GM11168 (cell line): ENCODE data around the gene UBE2H.
"Not testable (repeated sequence)": the region's sequence is repeated elsewhere in the genome, so short reads cannot be mapped to it uniquely, and the experiment has no call there.

ENCODE experiments used
- in situ Hi-C: fragments of 300-500 bp; cut with MboI; formaldehyde crosslinking; loops from one replicate; pipeline ENCODE4 v1.12.0; 2022; ENCODE audit warnings: low sequenced_read_pairs; ENCODE audit not compliant: unreplicated experiment

UBE2H gene

DNA sequence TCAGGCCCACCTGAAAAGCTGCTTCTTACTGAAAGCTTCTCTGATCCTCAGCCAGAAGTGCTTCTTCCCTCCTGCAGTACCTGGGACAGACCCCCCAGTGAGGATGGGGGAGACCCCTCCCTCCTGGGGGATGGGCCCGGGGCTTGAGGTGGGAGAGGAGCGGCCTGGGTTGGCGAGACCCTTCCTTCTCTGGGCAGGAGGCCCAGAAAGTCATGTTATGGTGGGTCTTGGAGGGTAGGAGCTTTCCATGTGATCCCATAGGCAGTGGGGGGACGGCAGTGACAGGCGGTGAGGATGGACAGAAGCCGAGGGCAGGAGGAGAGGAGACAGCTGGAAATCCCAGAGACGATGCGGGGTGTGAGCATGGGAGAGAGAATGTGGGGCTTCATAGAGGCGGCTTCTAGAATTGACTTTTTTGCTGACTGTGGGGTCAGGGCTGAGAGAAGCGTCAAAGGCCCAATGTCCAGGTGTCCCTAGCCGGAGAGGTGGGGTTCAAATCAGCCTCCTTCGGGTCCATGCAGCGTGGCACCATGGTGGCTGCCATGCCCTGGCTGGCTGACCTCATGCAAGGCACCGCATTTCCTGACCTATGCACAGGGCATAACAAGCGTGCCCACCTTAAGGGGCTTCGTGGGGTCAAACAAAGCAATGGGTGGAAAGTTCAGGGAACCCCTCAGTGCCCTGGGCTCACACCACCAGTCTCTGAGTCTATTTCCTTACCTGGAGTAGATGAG is 154.0 kb downstream of the UBE2H start:
- in situ Hi-C loops, result no loop called here

DNA sequence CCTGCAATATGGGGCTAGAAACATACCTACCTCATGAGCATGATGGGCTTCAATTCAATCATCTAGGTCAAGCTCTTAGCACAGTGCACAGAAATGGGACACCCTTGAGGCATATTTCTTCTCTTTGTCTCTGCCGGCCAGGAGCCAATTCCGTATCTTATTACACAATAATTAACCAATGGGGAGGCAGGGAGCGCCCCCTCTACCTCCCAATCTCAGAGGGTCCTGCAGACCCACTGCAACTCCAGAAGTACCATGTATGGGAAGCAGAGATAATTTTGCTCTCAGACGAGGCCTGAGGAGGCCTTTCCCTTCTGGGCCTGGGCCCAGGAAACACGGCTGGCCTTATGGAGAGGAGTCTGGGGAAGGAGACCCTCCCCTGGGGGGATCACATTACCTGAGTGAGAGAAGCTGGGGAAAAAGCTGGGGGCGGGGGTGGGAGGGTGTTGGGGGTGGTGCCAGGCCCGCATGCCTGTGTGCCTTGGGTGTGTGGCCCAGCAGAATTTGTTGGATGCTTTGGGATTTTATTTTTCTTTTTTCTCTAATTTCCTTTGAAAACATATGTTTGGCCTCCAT is 155.5 kb downstream of the UBE2H start:
- in situ Hi-C loops, result no loop called here

- in situ Hi-C loops, result no loop called here
Measured at GRCh38 chr7:129796186-129796775, 156.5 kb downstream of the UBE2H start.

DNA sequence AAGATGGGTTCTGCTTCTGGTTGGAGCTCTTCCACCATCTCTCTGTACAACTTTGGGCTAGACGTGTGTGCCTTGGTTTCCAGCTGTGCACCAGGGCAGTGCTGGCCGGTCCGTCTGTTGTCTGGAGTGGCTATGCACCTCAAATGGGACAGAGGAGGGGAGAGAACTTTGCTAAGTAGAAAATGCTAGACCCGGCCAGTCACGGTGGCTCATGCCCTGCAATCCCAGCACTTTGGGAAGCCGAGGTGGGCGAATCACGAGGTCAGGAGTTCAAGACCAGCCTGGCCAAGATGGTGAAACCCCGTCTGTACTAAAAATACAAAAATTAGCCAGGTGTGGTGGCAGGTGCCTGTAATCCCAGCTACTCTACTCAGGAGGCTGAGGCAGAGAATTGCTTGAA is 158.3 kb downstream of the UBE2H start:
- in situ Hi-C loops, result not testable (repeated sequence)

- in situ Hi-C loops, result no loop called here
Measured at GRCh38 chr7:129793506-129794310, 159.1 kb downstream of the UBE2H start.

DNA sequence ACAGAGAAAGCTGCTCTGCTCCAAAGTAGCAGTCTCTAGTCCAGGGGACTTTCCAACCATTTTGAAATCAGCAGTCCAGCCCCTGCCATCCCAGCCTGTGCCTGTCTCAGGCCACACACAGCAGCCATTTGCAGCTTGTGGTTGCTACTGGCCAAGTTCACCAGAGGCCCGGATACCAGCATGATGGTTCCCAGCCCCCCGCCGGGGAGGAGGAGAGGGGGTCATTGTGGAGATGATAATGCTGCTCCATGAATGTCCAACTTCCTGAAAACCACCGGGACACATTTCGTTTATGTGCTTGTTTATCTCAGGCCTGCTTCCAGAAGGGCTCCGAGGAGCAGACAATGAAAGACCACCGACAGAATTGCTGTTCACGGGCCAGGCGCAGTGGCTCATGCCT is 160.0 kb downstream of the UBE2H start:
- in situ Hi-C loops, result no loop called here

- in situ Hi-C loops, result no loop called here
Measured at GRCh38 chr7:129790136-129790535, 162.6 kb downstream of the UBE2H start.

DNA sequence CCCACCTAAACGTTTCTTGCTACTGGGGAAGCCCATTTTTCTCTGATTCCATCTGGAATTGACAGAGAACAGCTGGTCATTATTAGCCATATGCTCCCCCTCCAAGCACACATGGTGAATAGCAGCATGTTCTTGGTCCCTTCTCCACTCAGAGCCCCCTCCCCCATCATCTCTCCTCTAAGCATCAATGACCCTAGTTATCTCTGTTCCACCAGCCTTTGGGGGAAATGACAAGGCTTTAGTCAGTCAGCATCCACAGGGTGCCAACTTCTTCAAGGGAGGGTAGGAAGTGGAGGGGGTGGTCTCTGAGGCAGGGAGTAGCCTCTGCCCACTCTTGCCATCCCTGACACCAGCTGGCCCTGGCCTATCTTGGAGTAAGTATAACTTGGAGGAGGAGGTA is 163.1 kb downstream of the UBE2H start:
- in situ Hi-C loops, result no loop called here

GRCh38 chr7:129789000-129789399 is 163.8 kb downstream of the UBE2H start:
- in situ Hi-C loops, result no loop called here

GRCh38 chr7:129786825-129787563 is 165.8 kb downstream of the UBE2H start:
- in situ Hi-C loops, result no loop called here

GRCh38 chr7:129785685-129786514 is 166.9 kb downstream of the UBE2H start:
- in situ Hi-C loops, result no loop called here

GRCh38 chr7:129784783-129785684 is 167.7 kb downstream of the UBE2H start:
- in situ Hi-C loops, result no loop called here

GRCh38 chr7:129784437-129784782 is 168.3 kb downstream of the UBE2H start:
- in situ Hi-C loops, result no loop called here

- in situ Hi-C loops, result no loop called here
Measured at GRCh38 chr7:129783584-129783919, 169.2 kb downstream of the UBE2H start.

- in situ Hi-C loops, result no loop called here
Measured at GRCh38 chr7:129782818-129783583, 169.8 kb downstream of the UBE2H start.

DNA sequence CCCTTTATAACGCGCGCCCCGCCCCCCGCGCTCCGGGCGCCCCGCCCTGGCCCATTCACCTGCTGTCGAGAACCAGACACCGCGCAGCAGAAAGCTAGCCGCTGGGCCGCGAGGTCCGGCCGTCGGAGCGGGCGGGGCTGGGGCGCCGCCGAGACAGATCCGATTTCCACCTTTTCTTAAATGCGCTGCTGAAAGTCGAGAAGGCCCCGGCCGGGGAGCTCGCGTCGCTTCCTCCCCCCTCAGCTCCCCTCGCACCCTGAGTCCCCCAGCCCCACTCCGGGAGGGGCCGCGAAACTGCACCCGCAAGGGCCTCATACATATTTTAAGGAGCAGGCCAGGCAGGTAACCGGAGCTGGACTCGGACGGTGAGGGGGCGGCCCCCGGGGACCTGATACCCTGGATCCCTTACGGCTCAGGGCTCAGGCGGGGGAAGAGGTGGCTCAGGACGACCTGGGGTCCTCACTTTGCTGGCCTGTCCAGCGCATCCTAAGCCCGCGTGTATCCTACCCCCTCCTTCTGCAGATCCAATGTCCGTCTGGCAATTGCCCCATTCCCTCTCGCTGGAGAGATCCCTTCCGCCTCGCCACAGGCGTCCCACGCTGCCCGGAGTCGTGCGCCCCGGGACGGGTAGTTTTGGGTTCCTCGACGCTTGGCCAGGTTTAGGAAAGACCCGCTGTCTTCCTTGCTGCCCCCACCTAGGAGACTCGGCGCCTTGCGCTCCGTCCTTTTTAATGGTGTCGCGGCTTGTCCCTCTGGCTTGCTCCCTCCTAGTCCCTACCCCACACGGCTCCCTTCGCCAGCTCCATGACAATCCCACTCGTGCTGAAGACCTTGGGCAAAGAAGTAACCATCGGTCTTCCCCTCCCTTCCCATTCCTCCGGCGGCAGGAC is 170.6 kb downstream of the UBE2H start:
- in situ Hi-C loops, result no loop called here
